PFSK-1 (cell line): Measurements from ENCODE around the gene GLDN.

Experiments used
- FOXP2 ChIP-seq: optimal IDR thresholded peaks from 2 replicates; pipeline ENCODE3; 2011; ENCODE audit warnings: borderline replicate concordance, control low read depth, inconsistent platforms; ENCODE audit not compliant: insufficient read depth; ENCODE audit errors: extremely low read length, extremely low read depth
- POLR2AphosphoS5 ChIP-seq: IDR thresholded peaks from 2 replicates; pipeline ENCODE4 v1.6.1; 2012; ENCODE audit warnings: low read depth, mild to moderate bottlenecking, control low read depth, low read length, moderate library complexity
- REST ChIP-seq, 2 experiments: IDR thresholded peaks; 2 replicates each; pipeline versions ENCODE4 v1.6.1 to v1.8.0; 2011 to 2012; ENCODE audit warnings: low read depth in 2 of 2, low read length in 2 of 2, control low read depth in 1 of 2, inconsistent platforms in 1 of 2, mild to moderate bottlenecking in 1 of 2, moderate library complexity in 1 of 2; ENCODE audit not compliant: insufficient read depth in 1 of 2
- SIN3A ChIP-seq: IDR thresholded peaks from 2 replicates; pipeline ENCODE4 v1.6.1; 2012; ENCODE audit warnings: mild to moderate bottlenecking, low read length, moderate library complexity, borderline replicate concordance; ENCODE audit not compliant: insufficient read depth
- TAF1 ChIP-seq: IDR thresholded peaks from 2 replicates; pipeline ENCODE4 v1.6.1; 2012; ENCODE audit warnings: low read length, control low read depth, borderline replicate concordance; ENCODE audit not compliant: insufficient read depth

Gene GLDN

GRCh38 chr15:51353976-51354375 lies 12.5 kb downstream of the GLDN start:
- TF ChIP-seq FOXP2 (no peak), POLR2AphosphoS5 (no peak), TAF1 (no peak), SIN3A (no peak), REST (IDR thresholded peaks at IDR 0.05; ENCODE audit: insufficient read depth in 1 of 2, low read depth in 2 of 2, low read length in 2 of 2) (no peak)

- TF ChIP-seq POLR2AphosphoS5: no peak
Observed at GRCh38 chr15:51355096-51355495, 13.6 kb downstream of the GLDN start.

GRCh38 chr15:51356147-51356546 lies 14.7 kb downstream of the GLDN start:
- no peak for TF ChIP-seq SIN3A
- TF ChIP-seq REST (IDR thresholded peaks at IDR 0.05; ENCODE audit: insufficient read depth in 1 of 2, low read depth in 2 of 2, low read length in 2 of 2): no peak
- no peak for TF ChIP-seq FOXP2
- no peak for TF ChIP-seq POLR2AphosphoS5
- TF ChIP-seq TAF1: no peak

- TF ChIP-seq POLR2AphosphoS5: no peak
- no peak for TF ChIP-seq SIN3A
- TF ChIP-seq TAF1: no peak
- TF ChIP-seq FOXP2: no peak
- no peak for TF ChIP-seq REST (IDR thresholded peaks at IDR 0.05; ENCODE audit: insufficient read depth in 1 of 2, low read depth in 2 of 2, low read length in 2 of 2)
Observed at GRCh38 chr15:51356983-51357382, 15.5 kb downstream of the GLDN start.

GRCh38 chr15:51359981-51360380 lies 18.5 kb downstream of the GLDN start:
- TF ChIP-seq POLR2AphosphoS5: no peak
- no peak for TF ChIP-seq SIN3A
- no peak for TF ChIP-seq REST (IDR thresholded peaks at IDR 0.05; ENCODE audit: insufficient read depth in 1 of 2, low read depth in 2 of 2, low read length in 2 of 2)

- TF ChIP-seq TAF1: no peak
- no peak for TF ChIP-seq FOXP2
- TF ChIP-seq POLR2AphosphoS5: no peak
- TF ChIP-seq REST (IDR thresholded peaks at IDR 0.05; ENCODE audit: insufficient read depth in 1 of 2, low read depth in 2 of 2, low read length in 2 of 2): no peak
- TF ChIP-seq SIN3A: no peak
Observed at GRCh38 chr15:51363383-51363782, 21.9 kb downstream of the GLDN start.
